GM12801 (cell line): ENCODE measurements around the gene ABCC4.

ENCODE experiments used
- CTCF ChIP-seq: IDR thresholded peaks from one replicate; pipeline ENCODE4 v1.5.1; 2011; ENCODE audit warnings: control low read depth; ENCODE audit not compliant: insufficient read length; ENCODE audit errors: extremely low read depth

ABCC4 gene

DNA sequence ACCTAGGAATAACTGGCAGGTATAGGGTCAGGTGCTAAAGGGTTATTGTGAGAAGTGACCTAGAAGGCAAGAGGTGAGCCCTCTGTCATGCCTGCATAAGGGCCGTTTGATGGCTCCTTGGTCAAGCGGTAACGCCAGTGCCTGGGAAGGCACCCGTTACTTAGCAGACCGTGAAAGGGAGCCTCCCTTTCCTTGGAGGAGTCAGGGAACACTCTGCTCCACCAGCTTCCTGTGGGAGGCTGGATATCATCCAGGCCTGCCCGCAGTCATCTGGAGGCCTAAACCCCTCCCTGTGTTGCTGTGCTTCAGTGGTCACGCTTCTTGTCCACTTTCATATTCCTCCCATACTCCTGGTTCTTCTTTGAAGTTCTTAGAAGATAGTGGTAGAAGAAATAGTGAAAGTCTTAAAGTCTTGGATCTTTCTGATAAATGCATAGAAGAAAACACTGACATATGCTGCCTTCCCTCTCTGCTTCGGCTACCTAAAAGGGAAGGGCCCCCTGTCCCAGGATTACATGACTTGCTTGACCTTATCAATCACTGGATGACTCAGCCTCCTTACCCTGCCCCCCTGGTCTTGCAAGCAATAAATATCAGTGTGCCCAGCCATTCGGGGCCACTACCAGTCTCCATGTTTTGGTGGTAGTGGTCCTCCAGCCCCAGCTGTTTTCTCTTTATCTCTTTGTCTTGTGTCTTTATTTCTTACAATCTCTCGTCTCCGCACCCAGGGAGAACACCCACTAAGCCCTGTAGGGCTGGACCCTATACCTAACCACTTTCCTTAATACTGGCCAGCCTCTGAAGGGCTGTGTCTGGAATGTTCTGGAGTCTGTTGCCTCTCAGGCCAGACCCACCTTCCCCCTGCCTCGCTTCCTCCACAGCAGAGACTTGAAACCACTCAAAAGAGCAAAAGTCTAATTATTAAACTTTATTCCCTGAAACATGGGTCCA, 16.1 kb upstream of the ABCC4 start:
- no peak for TF ChIP-seq CTCF

- no peak for TF ChIP-seq CTCF
Observed at GRCh38 chr13:95315752-95316151, 14.5 kb upstream of the ABCC4 start.

GRCh38 chr13:95307507-95307906, 6.3 kb upstream of the ABCC4 start:
- TF ChIP-seq CTCF, result no peak

- TF ChIP-seq CTCF, result no peak
Observed at GRCh38 chr13:95304453-95304852, 3.2 kb upstream of the ABCC4 start.

- TF ChIP-seq CTCF, result no peak
Observed at GRCh38 chr13:95301968-95302393, 730 bp upstream of the ABCC4 start.

- TF ChIP-seq CTCF, result no peak
Observed at GRCh38 chr13:95300625-95301182, 547 bp downstream of the ABCC4 start.

- TF ChIP-seq CTCF, result no peak
Observed at GRCh38 chr13:95298971-95299621, 2.2 kb downstream of the ABCC4 start.
